COR-L47 (cell line): ENCODE results near the gene PDZK1.
"Not testable (repeated sequence)": the region's sequence is repeated elsewhere in the genome, so short reads cannot be mapped to it uniquely, and the experiment has no call there.

Experiments used
- DNase-seq: peaks from one replicate; lab custom pipeline; 2025; lab: John Stamatoyannopoulos, UW

The PDZK1 gene

GRCh38 chr1:145710291-145711027 lies 3.3 kb upstream of the PDZK1 start:
- DNase-seq = no peak

GRCh38 chr1:145708063-145708462 lies 895 bp upstream of the PDZK1 start:
- DNase-seq = no peak

DNA sequence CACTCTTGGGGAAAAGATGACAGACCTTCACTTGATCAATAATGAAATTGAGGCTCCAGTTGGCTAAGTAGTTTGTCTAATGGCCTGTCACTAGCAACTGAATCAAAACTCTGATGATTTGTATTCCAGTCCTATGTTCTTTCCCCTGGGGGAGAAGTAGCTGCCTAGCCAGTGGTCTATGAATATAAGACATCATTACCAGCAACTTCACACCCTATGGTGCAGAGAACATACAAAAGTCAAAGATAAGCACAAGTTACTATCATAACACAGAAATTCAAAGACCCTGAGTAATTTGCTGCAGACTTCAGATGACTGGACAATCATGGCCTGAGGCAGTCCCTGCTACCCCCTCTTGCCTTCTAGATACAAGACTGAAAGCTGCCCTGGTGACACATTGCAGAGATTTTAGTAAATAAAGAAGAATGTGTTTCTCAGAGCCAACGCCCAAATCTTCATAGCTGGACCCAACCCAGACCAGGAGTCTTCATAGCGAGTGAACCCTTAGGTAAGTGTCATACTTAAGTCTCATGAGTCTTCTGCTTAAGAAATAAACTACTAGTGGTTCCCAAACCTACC lies 993 bp downstream of the PDZK1 start:
- no peak for DNase-seq

GRCh38 chr1:145705622-145706021 lies 1.5 kb downstream of the PDZK1 start:
- DNase-seq = no peak

DNA sequence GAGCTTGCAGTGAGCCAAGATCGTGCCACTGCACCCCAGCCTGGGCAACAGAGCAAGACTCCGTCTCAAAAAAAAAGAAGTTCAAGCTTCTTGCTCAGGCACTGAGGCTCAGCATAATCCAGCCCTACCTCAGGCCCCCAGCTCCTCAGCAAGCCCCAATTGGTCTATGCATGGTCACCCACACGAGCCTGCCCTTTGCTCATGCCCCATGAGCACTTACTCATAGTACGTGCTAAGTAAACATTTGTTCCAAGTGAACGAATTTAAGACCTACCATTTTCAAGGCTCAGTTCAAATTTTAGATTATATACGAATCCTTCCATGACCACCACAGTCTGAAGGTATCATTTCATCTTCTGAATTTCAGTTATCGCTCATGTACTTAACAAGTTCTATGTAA lies 4.3 kb downstream of the PDZK1 start:
- no peak for DNase-seq

DNA sequence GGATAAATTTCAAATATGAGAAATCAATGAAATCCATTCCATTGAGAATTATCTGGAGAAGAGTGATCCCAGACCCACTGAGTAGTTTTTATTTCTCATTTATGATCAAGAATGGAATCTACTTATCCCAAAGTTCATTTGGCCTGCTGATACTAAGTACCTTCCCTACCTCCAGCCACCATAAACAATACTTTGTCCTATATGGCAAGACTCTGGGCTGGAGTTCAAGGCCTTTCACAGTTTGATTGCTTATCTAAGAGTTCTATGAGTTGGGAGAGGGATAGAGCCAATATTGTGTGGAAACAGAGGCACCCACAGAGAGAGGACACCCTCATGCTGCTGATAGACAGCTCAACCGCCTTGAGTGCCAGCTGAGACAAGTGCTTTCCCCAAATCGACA lies 5.1 kb downstream of the PDZK1 start:
- no peak for DNase-seq

DNA sequence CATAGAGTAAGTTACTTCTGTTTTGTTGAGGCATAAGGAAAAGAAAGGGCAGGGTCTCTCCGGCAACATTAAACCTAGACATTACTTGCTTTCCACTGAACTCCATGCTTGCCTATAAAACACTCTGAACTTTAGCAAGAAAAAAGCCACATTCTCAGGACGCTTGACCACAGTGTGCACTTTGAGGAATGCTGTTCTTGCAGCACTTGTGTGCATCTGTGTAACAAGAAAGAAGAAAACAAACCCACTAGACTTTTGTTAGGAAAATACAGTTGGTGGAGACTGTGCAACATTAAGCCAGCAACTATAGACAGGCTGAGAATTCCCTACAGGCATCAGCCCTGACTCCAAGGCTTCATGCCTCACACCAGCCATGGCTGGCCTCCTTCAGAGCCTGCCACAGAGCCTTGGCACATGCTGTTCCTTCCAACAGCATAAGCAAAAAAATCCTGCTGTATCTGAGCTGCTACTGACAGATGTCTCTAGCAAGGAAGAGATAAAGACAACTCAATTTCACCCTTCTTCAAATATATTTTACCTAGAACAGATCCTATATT lies 5.8 kb downstream of the PDZK1 start:
- DNase-seq = no peak

DNA sequence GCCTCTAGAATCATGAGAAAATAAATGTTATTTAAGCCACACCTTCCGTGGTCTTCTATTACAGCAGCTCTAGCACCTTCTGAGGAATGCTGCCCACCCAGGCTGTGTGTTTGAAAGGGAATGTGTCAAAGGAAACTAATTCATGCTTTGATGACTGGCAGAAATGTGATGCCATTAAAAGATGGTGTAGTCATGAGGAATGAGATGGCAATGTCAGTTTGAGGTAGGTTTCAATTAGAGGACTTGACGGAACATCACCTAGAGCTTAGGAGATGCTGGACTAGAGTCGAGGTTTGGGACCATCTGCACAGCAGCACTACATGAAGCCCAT lies 10.6 kb downstream of the PDZK1 start:
- DNase-seq = no peak

- DNase-seq = no peak
Measured at GRCh38 chr1:145695821-145696629, 11.1 kb downstream of the PDZK1 start.

DNA sequence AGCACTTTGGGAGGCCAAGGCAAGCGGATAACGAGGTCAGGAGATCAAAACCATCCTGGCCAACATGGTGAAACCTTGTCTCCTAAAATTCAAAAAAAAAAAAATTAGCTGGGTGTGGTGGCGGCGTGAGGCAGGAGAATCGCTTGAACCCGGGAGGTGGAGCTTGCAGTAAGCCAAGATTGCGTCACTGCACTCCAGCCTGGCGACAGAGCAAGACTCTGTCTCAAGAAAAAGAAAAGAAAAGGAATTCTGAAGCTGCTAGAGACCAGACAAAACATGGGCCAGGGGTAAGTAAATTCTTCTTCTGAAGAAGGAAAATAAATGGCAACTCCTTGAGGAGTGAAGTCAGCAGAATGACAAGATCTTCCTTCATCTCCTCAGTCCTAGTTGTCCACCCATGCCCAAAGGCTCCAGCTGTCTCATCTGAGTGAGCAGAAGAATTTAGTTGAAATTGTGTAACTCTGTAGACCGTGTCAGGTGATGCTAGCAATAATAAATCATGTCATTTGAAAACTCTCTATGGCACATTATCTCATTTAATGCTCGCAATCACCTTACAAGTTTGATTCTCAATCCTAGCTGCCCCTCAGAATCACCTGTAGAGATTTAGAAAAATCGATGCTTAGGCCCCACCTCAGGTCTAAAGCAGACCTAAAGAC lies 14.3 kb downstream of the PDZK1 start:
- no peak for DNase-seq

GRCh38 chr1:145690587-145691558 lies 16.3 kb downstream of the PDZK1 start:
- DNase-seq = no peak

DNA sequence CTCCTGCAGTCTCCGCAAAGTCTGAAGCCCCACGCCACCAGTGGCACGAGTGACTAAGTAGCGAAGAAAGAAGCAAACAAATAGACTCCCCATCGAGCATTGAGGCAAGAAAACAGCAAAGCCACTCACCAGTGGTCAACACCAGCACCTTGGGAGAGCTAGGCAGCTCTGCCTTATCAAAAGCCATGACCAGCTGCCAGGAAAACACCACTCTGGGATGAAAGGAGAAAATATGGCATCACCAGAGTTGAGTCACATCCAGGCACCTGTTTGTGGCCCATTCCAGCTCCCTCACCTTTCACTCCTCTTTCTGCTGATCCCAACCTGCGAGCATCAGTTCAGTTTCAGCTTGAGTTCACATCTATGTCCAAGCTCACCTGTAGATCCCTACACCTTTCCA lies 17.2 kb downstream of the PDZK1 start:
- DNase-seq = no peak

DNA sequence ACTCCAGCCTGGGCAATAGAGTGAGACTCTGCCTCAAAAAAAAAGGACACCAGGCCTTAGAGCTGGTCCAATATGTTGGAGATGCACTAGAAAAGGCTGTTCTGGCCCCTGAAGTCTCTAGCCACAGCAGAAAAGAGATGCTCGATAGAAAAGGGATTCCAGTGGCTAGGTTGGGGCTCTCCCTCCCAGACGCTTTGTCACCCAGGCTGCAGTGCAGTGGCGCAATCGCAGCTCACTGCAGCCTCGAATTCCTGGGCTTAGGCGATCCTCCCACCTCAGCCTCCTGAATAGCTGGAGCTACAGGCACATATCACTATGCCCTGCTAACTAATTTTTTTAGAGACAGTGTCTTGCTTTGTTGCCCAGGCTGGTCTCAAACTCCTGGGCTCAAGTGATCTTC lies 18.2 kb downstream of the PDZK1 start:
- no peak for DNase-seq

- DNase-seq = no peak
Measured at GRCh38 chr1:145688328-145688727, 18.8 kb downstream of the PDZK1 start.

DNA sequence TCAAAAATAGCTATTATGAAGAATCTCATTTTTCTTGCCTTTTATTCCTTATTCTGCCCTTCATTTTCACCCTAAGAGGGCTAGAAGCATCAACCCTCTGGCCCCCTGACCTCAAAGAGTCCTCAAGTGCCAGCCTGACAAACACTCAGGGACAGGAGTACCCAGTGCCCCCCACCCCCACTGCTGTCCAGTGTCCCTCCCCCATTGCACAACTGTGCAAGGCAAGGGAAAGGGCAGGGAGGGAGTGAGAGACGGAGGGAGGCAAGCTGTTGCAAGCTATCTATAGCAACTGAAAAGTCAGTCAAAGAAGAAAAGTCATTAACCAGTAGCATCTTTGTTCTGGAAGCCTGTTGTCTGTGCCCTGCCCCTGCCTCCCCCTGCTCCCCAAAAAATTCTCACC lies 21.1 kb downstream of the PDZK1 start:
- DNase-seq = not testable (repeated sequence)

GRCh38 chr1:145684858-145685257 lies 22.3 kb downstream of the PDZK1 start:
- not testable (repeated sequence) for DNase-seq

DNA sequence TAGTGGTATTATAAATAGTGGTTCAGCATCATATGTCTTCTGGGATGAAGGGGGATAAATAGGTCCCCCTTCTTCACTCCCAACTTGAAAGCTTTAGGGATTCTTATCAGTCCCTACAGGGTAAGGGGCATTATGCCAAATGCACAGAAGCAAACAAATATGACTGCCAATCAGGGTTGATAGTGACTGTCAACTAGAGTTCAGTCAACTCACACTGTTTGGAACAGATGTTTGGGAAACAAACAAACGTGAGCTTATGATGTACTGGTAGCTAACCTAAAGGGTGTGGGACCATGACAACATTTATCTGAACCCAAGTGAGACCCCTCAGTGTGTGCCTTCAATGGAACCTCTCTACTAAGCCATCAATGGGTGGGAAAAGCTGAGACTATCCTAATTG lies 34.0 kb downstream of the PDZK1 start:
- not testable (repeated sequence) for DNase-seq

- DNase-seq = not testable (repeated sequence)
Measured at GRCh38 chr1:145670995-145671745, 36.0 kb downstream of the PDZK1 start.

DNA sequence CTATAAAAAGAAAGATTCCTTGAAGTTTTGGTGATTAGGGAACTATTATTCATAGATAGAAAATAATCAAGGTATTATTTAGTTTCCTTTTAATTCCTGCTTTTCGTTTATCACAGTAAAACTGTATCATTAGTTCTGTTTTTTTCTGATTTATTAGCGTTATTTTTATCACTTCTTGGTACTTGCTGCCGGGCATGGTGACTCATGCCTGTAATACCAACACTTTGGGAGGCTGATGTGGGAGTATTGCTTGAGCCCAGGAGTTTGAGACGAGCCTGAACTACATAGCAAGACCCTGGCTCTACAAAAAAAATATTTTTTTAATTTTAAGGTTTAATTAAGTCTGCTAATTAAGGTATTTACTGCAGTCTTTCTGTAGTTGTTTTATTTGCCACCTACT lies 42.2 kb downstream of the PDZK1 start:
- DNase-seq = not testable (repeated sequence)

DNA sequence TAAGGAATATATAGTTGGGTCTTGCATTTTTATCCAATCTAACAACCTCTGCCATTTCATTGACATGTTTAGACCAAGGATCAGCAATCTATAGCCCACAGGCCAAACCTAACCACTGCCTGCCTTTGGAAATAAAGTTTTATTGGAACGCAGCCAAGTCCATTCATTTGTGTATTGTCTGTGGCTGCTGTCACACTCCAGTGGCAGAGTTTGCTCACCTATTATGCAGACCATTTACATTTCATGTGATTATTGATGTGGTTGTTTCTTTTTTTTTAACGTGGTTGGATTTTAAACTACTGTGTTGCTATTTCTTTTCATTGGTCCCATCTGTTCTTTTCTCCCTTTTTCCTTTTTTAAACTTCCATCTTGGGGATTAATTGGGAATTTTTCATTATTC lies 44.7 kb downstream of the PDZK1 start:
- not testable (repeated sequence) for DNase-seq
